Spinal cord (tissue), 10 donors: Measurements from ENCODE around the gene OLA1. TPM values are rescaled to one million over a fixed set of nuclear protein-coding genes. Genes with fewer than 3 reads are reported as not detected.
A peak's percentile ranks its signal among the peaks of the same experiment; 100 is the strongest.

Source experiments
- DNase-seq, 6 donors: peaks; one replicate each; pipeline versions ENCODE4 v3.0.0 to v3.0.0-alpha.2; 2013 to 2015; ENCODE audit warnings: low spot score in 6 of 6, low read depth in 4 of 6
- H3K27ac ChIP-seq: one replicate; pipeline ENCODE4 v1.5.1; 2013; ENCODE audit warnings: low read depth, low read length, control low read depth
- H3K27me3 ChIP-seq: one replicate; pipeline ENCODE4 v1.6.1; 2013; ENCODE audit warnings: low read length; ENCODE audit not compliant: control insufficient read depth, insufficient read depth
- H3K36me3 ChIP-seq: one replicate; pipeline ENCODE4 v1.6.1; 2013; ENCODE audit warnings: low read length; ENCODE audit not compliant: control insufficient read depth, insufficient read depth
- H3K4me1 ChIP-seq: one replicate; pipeline ENCODE4 v1.6.1; 2013; ENCODE audit warnings: low read length; ENCODE audit not compliant: control insufficient read depth, insufficient read depth
- H3K4me3 ChIP-seq: one replicate; pipeline ENCODE4 v1.5.1; 2013; ENCODE audit warnings: low read depth, low read length, control low read depth
- H3K9me3 ChIP-seq: one replicate; pipeline ENCODE4 v1.6.1; 2013; ENCODE audit warnings: low read length; ENCODE audit not compliant: control insufficient read depth, insufficient read depth
- WGBS: methylation state at CpG from one replicate; pipeline ENCODE4 v1.1.5; 2013; ENCODE audit warnings: missing lambda C conversion rate; ENCODE audit not compliant: insufficient coverage; 5-methylcytosine and 5-hydroxymethylcytosine counted together
- polyA plus RNA-seq, 2 donors: library from polyadenylated mRNA; unstranded; fragments of 120-200 nt; gene quantifications; one replicate each; pipeline ENCODE4 v1.2.1, GENCODE V29; 2013; ENCODE audit not compliant: insufficient read length in 2 of 2
- total RNA-seq, 2 donors: library from RNA; depleted of rRNA in 1 of 2; stranded (reverse); fragments of 120-200 nt in 1 of 2; fragments of >200 nt in 1 of 2; gene quantifications; one replicate each; pipeline versions ENCODE4 v1.2.3 to v1.2.4, GENCODE V29; 2013 to 2014
- donor health status: healthy.

OLA1 gene
- total and polyA plus RNA-seq, 4 donors: 81.4 to 169 (median 134) TPM

DNA sequence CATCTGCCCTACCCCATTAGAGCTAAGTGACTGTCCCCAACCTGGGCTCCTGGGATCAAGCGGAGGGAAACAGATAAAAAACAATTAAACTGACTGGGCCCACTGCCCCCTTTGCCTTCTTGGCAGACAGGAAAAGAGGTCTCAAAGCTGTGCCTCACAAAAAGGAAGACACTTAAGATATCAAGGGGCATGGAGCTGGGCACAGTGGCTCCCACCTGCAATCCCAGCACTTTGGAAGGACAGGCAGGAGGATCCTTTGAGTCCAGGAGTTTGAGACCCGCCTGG lies 208.0 kb downstream of the OLA1 start:
- no peak for DNase-seq
- H3K4me3 ChIP-seq: no peak overlapping the region
- peak overlapping the region; percentile 29 for H3K27ac ChIP-seq
- no peaks in the 10 kb centered on the region for H3K36me3 ChIP-seq
- H3K4me1 ChIP-seq: peaks cover 9% of the 10 kb centered on the region
- H3K9me3 ChIP-seq: no peaks in the 10 kb centered on the region
- 85% methylated on average over 1 of the region's 2 CpGs for WGBS
- H3K27me3 ChIP-seq: peaks cover 3% of the 10 kb centered on the region

GRCh38 chr2:174039551-174040416 lies 208.5 kb downstream of the OLA1 start:
- H3K9me3 ChIP-seq: no peaks in the 10 kb centered on the region
- peak overlapping the region; percentile 9 for H3K4me3 ChIP-seq
- H3K27me3 ChIP-seq: peaks cover 3% of the 10 kb centered on the region
- DNase-seq: peak in 5 of 6 donors; percentile 73 to 93 (median 82)
- no peaks in the 10 kb centered on the region for H3K36me3 ChIP-seq
- H3K4me1 ChIP-seq: peaks cover 9% of the 10 kb centered on the region
- H3K27ac ChIP-seq: peak overlapping the region; percentile 89
- WGBS: 39% methylated on average over 12 of the region's 16 CpGs

- Histone ChIP-seq H3K27me3 (peaks cover 3% of the 10 kb centered on the region), H3K4me1 (peaks cover 9% of the 10 kb centered on the region), H3K4me3 (no peak overlapping the region), H3K9me3 (no peaks in the 10 kb centered on the region), H3K27ac (no peak overlapping the region), H3K36me3 (no peaks in the 10 kb centered on the region)
- DNase-seq: no peak
- 78% methylated on average over 1 of the region's 2 CpGs for WGBS
Observed at GRCh38 chr2:174038462-174038861, 209.9 kb downstream of the OLA1 start.

DNA sequence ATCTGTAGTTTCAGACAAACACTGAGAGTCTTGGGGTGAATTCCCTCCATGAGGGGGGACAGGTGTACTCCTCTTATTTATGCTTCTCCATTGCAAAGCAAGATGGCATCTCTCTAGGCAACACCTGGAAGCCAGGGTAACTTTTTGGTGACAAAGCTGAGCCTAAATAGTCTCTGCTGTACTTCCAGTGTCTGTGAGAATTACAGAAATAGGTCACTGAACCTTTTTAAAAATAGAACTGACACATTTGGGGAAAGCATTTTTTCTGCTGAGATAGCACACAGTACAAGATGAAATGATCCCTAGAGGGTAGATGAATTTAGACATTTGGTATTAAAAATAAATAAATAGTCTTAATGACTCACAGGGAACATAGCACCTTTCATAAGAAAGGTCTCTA lies 211.5 kb downstream of the OLA1 start:
- no peak overlapping the region for H3K27ac ChIP-seq
- no peak for DNase-seq
- H3K4me1 ChIP-seq: peaks cover 9% of the 10 kb centered on the region
- no peaks in the 10 kb centered on the region for H3K36me3 ChIP-seq
- peaks cover 3% of the 10 kb centered on the region for H3K27me3 ChIP-seq
- H3K9me3 ChIP-seq: no peaks in the 10 kb centered on the region
- H3K4me3 ChIP-seq: no peak overlapping the region

- no peak overlapping the region for H3K4me3 ChIP-seq
- H3K9me3 ChIP-seq: no peaks in the 10 kb centered on the region
- peaks cover 9% of the 10 kb centered on the region for H3K4me1 ChIP-seq
- peaks cover 3% of the 10 kb centered on the region for H3K27me3 ChIP-seq
- no peaks in the 10 kb centered on the region for H3K36me3 ChIP-seq
- WGBS: 92% methylated on average over 4 of the region's 12 CpGs
- no peak for DNase-seq
- H3K27ac ChIP-seq: no peak overlapping the region
Observed at GRCh38 chr2:174035981-174036742, 212.2 kb downstream of the OLA1 start.

- Histone ChIP-seq H3K27me3 (peaks cover 3% of the 10 kb centered on the region), H3K36me3 (no peaks in the 10 kb centered on the region), H3K27ac (no peak overlapping the region), H3K4me3 (no peak overlapping the region), H3K4me1 (peaks cover 8% of the 10 kb centered on the region), H3K9me3 (no peaks in the 10 kb centered on the region)
- WGBS: 94% methylated on average over 2 of the region's 3 CpGs
- no peak for DNase-seq
Observed at GRCh38 chr2:174035117-174035635, 213.2 kb downstream of the OLA1 start.

- H3K4me3 ChIP-seq: no peak overlapping the region
- no peaks in the 10 kb centered on the region for H3K36me3 ChIP-seq
- no peaks in the 10 kb centered on the region for H3K4me1 ChIP-seq
- peaks cover 3% of the 10 kb centered on the region for H3K27me3 ChIP-seq
- no peaks in the 10 kb centered on the region for H3K9me3 ChIP-seq
- no CpG with 5 or more reads among the region's 2 CpGs for WGBS
- no peak overlapping the region for H3K27ac ChIP-seq
- DNase-seq: no peak
Observed at GRCh38 chr2:174033163-174033550, 215.2 kb downstream of the OLA1 start.

- no peaks in the 10 kb centered on the region for H3K9me3 ChIP-seq
- no peaks in the 10 kb centered on the region for H3K36me3 ChIP-seq
- 74% methylated on average over 3 of the region's 3 CpGs for WGBS
- H3K27ac ChIP-seq: no peak overlapping the region
- H3K4me3 ChIP-seq: no peak overlapping the region
- H3K4me1 ChIP-seq: peaks cover 3% of the 10 kb centered on the region
- no peaks in the 10 kb centered on the region for H3K27me3 ChIP-seq
- DNase-seq: no peak
Observed at GRCh38 chr2:174031226-174031625, 217.1 kb downstream of the OLA1 start.

DNA sequence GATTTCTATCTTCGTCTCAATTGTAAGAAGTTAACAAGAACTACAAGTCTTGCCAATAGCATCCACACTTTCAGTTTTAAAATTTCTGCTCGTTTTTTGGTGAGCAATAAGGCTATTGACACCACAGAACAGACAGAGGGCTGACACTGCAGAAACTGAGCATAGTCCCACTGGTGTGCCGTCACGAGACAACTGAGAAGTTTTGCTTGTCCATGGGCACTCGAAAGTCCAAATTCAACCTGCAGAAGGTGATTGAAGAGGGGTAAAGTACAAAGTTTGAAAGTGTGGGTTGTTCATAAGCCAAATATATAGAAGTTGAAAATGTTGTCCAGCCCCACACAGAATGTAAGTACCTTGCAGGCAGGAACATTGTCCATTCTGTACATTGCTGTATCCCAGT lies 219.4 kb downstream of the OLA1 start:
- no peak overlapping the region for H3K4me3 ChIP-seq
- H3K9me3 ChIP-seq: no peaks in the 10 kb centered on the region
- no peaks in the 10 kb centered on the region for H3K27me3 ChIP-seq
- 81% methylated on average over 5 of the region's 5 CpGs for WGBS
- peaks cover 26% of the 10 kb centered on the region for H3K4me1 ChIP-seq
- no peak for DNase-seq
- peaks cover 4% of the 10 kb centered on the region for H3K36me3 ChIP-seq
- no peak overlapping the region for H3K27ac ChIP-seq
